GM19023 (cell line): ENCODE results near the gene KCMF1.

ENCODE experiments used
- ATAC-seq: cut with Tn5 transposase; IDR thresholded peaks from one replicate; pipeline ENCODE4 v1.9.1; 2021; ENCODE audit warnings: mild to moderate bottlenecking, moderate library complexity; ENCODE audit not compliant: unreplicated experiment

KCMF1 gene

DNA sequence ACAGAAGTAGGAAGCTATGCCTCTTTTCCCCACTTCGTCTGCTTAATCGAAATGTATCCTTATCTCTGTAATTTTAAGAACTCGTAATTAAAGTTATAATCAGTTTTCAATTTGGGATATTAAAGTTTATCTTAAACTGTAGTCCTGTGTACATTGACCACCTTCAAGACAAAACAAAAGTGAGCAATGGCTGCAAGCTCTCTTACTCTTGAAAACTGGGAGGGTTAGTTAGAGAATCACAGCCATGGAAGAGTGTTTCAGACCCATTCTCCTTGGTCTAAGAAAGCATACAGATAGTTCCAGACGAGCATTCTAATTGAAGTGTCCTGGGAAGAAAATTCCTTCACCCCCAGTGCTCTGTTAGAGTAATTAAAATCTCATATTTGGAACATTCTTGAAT lies 2.0 kb downstream of the KCMF1 start:
- ATAC-seq, result no peak

GRCh38 chr2:84980263-84980983 lies 9.5 kb downstream of the KCMF1 start:
- ATAC-seq, result no peak

- ATAC-seq, result no peak
Observed at GRCh38 chr2:84986018-84986417, 15.1 kb downstream of the KCMF1 start.

- ATAC-seq, result no peak
Observed at GRCh38 chr2:84989422-84989821, 18.5 kb downstream of the KCMF1 start.

- no peak for ATAC-seq
Observed at GRCh38 chr2:84989927-84990326, 19.0 kb downstream of the KCMF1 start.

DNA sequence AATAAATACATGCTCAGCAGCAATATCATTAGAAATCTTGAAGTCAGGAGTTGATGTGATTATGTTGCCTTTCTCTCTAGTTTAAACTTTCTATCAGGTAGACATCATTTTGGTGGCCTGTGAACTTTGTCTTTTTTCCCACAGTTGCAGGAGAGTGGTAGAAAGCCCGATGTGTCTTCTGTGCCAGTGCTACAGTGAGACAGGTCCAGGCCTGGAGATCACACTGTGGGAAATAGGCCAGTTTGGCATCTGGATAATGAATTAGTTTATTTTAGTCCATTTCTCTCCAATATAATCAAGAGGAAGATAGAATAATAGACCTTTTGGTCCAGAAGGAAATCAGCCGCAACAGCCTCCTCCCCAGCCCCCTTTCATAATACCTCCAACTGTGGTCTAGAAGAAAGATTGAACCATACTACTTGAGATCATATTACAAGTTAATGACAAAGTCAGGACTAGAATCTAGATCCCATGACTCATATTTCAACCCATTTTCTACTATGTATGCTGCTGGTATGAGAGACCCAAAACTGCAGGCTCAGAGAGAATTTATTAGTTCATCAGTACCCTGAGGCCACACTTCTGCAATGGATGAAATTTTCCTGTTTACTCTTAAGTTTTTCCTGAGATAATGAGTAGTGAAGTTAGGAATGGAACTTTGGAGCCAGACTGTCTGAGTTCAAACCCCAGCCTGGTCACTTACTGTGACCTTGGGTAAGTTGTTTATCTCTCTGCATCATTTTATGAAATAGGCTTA lies 20.6 kb downstream of the KCMF1 start:
- ATAC-seq, result no peak

- no peak for ATAC-seq
Observed at GRCh38 chr2:84995826-84996225, 24.9 kb downstream of the KCMF1 start.

- ATAC-seq, result no peak
Observed at GRCh38 chr2:84996909-84997308, 25.9 kb downstream of the KCMF1 start.

DNA sequence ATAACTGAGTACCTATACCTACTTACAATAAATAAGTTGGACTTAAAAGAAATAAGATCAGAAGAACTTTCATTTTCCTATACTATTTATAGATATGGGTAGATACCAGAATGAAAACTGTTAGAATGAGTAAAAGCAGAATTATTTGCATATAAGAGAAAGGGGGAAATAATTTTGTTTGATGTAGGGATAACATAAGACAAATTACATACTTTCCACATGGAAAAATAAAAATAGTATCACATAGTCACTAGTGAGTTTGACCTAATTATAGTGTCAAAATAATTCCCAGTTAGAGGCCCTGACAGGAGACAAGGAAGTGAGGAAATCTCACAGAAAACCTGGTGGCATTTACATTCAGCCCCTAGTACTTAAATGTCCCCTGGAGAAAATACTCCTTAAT lies 28.6 kb downstream of the KCMF1 start:
- ATAC-seq, result no peak

- ATAC-seq, result no peak
Observed at GRCh38 chr2:85001595-85001994, 30.6 kb downstream of the KCMF1 start.

GRCh38 chr2:85002534-85002933 lies 31.6 kb downstream of the KCMF1 start:
- no peak for ATAC-seq

DNA sequence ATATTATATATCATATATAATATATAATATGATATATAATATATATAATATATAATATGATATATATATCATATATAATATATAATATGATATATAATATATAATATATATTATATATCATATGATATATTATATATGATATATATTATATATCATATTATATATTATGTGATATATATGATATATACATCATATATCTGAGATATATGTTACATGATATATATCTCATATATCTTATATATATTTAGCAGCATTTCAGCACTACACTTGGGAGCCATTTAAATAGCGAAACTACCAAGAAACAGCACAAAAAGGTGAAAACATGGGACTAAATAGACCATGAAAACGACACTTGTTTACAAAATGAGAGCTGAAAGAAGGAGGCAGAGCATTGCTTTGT lies 37.3 kb downstream of the KCMF1 start:
- ATAC-seq, result no peak

DNA sequence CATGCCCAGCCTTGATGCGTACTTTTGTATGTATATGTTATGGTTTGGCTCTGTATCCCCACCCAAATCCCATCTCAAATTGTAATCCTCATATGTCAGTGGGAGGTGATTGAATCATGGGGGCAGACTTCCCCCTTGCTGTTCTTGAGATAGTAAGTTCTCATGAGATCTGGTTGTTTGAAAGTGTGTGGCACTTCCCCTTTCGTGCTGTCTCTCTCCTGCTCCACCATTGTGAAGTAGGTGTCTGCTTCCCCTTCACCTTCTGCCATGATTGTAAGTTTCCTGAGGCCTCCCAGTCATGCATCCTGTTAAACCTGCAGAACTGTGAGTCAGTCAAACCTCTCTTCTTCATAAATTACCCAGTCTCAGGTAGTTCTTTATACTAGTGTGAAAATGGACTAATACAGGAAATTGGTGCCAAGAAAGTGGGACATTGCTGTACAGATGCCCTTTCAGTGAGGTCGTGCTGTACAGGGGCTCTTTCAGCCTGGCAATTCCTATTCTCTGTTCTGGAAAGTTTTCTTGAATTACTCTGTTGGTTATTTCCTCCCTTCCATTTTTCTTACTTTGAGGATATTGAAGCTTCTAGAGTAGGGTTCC lies 38.2 kb downstream of the KCMF1 start:
- ATAC-seq, result no peak

DNA sequence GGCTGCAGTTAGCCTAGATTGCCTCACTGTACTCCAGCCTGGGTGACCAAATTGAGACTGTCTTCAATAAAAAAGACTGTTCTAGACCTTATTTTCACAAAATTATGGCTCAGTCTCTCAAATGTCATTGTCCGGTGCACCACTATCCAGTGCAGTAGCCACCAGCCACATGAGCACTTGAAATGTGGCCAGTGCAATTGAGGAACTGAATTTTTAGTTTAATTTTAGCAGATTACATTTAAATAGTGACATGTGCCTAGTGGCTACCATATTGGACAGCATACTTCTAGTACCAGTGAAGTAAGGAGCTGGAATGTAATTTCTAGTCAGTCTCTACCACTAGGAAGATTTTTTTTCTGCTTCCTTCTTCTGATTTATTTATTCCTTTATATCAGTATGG lies 39.4 kb downstream of the KCMF1 start:
- ATAC-seq, result no peak

DNA sequence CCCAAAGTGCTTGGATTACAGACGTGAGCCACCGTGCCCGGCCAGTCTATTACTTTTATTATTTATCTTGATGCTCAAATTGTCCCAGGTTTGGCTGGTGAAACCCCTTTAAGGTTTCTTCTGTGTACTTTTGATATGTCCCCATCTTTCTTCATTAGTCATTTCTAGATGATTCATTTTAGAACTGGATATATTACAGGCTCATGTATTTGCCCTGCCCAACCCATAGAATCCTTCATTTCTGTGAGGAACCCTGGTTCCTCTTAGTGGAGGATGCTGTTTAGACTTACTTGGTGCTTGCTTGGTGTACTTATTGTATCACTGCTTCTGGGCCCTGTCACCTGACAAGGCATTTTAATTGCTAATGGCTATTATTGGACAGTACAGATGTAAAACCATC lies 40.1 kb downstream of the KCMF1 start:
- no peak for ATAC-seq

DNA sequence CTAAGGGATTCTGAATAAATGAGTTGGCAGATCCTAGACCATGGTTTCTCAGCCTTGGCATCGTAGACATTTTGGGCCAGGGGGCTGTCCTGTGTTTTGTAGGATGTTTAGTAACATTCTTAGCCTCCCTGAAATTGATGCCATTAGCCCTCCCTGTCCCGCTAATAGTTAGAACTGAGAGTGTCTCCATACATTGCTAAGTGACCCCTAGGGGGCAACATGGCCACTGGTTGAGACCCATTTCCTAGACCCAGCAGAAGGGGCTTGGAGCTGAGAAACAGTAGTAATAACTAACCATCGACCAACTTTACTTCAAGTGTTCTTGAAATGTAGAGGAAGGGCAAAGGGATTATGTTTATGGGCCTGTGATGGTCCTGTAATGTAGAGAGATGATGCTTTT lies 40.8 kb downstream of the KCMF1 start:
- no peak for ATAC-seq

- ATAC-seq, result no peak
Observed at GRCh38 chr2:85012431-85012830, 41.5 kb downstream of the KCMF1 start.

DNA sequence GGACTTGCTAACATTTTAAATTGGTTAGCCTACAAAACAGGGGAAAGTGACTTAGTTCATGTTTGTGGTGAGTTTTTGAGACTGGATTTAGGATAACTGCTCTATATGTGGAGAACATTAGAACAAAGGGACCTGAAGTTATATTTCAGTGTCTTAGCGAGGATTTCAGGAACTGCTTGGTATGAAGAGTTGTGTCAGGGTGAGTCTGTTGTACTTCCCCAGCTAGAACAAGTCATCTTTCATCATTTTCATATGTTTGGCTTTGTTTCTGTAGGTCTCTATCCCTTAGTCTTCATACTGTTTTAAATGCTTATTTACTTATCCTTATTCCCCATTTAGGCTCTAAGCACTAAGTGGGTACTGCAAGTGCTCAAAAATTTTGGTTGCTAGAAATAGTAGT lies 41.9 kb downstream of the KCMF1 start:
- no peak for ATAC-seq

DNA sequence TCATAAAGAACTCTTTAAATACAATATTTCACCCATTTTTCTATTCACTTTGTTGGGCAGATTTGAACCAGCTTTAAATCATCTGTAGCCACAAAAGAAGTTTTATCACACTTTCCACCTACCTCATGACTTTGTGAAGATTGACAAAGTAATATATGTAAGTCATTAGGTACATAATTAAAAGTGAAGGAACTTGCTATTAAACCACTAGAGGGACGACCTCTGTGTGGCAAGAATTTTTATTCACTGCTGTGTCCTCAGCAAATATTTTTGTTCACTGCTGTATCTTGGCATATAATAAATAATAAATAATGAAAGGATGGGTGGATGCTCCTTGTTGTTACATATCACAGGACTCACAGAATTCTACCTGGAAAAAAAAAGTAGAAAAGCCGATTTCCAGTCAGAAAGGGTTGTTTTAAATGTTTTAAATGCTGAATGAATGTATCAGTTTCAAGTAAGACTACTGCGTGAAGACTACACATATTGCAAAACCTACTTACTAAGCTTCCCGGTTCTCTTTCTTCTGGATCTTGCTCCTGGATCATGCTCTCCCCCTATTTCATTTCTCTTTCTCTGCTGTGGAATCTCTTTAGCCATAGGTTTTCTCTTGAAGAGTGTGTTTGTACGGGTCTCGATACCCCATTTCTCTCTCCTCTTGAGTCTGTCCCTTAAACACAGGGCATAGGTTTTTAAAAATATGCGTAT lies 44.8 kb downstream of the KCMF1 start:
- no peak for ATAC-seq

DNA sequence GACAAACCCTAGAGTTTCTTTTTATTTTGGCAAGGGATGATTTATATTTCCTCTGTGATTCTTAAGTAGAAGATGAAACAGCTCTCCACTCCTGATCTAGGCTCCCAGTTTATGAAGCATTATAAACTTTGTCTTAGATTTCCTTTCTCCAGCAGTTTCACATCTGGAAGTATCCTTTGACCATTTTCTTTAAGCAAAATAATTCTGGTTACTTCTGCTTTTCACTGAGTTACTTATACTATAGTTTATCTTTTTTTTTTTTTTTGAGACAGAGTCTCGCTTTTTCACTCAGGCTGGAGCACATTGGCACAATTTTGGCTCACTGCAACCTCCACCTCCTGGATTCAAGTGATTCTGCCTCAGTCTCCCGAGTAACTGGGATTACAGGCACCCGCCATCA lies 45.5 kb downstream of the KCMF1 start:
- no peak for ATAC-seq

DNA sequence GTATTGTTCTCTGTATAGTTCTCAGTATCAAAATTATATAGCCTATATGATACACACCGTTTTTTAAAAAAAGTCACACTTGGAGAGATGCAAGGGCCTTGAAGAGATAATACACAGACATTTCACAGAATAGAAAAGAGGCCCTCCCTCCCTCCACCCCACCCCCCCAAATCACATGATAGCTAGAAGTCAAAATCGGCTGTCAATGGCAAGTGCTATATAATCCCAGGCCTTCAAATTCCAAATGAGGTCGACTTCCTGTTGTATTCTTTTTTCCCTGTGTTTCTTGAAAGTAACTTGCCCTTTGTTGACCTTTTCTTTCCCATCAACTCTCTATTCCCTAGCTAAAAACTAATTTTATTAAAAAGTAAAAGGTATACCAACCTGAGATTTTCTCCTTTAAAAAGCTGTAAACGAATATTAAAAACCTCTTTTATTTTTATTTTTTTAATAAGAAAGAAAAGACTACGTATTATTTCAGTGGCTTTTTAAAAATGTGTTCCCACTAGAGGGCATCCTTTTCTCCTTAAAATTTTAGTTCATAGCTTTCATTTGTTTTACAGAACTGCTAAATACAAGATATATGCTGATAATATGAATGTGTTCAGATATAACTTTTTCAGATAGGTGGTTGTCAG lies 46.6 kb downstream of the KCMF1 start:
- ATAC-seq, result no peak
